MCF 10A (cell line): ENCODE data around the gene ZMYND15. TPM values are rescaled to one million over a fixed set of nuclear protein-coding genes. Genes with fewer than 3 reads are reported as not detected.

Experiments
- BruUV-seq: library from RNA; stranded (reverse); fragments of 400-500 nt; replicated peaks from 2 replicates; lab custom pipeline; 2021; lab: Mats Ljungman, UMichigan
- CTCF ChIA-PET: fragments of 300-600 bp; sonication (Branson Sonifier 250); formaldehyde crosslinking; extraction: SDS; loops from one replicate; lab custom pipeline; 2021; ENCODE audit warnings: antibody characterized with exemption, inconsistent platforms; lab: Yijun Ruan, JAX
- POLR2A ChIA-PET: fragments of 300-600, 350-650 bp; sonication (Branson Sonifier 250); formaldehyde crosslinking; extraction: SDS; loops from one replicate; lab custom pipeline; 2020; ENCODE audit warnings: antibody characterized with exemption, inconsistent platforms; lab: Yijun Ruan, JAX
- DNase-seq: peaks from one replicate; pipeline ENCODE4 v3.0.0-alpha.2; 2018; ENCODE audit not compliant: unreplicated experiment
- H3K27ac Mint-ChIP-seq: one replicate; pipeline ENCODE4 v1.8.0; 2022; ENCODE audit warnings: mild to moderate bottlenecking, low read depth, mixed read lengths; ENCODE audit not compliant: unreplicated experiment
- H3K27me3 Mint-ChIP-seq: one replicate; pipeline ENCODE4 v1.8.0; 2022; ENCODE audit warnings: mixed read lengths; ENCODE audit not compliant: insufficient read depth, unreplicated experiment
- H3K36me3 Mint-ChIP-seq: one replicate; pipeline ENCODE4 v1.8.0; 2022; ENCODE audit warnings: mild to moderate bottlenecking, moderate library complexity, mixed read lengths; ENCODE audit not compliant: insufficient read depth, unreplicated experiment
- H3K4me1 Mint-ChIP-seq: one replicate; pipeline ENCODE4 v1.8.0; 2022; ENCODE audit warnings: mixed read lengths; ENCODE audit not compliant: insufficient read depth, unreplicated experiment
- H3K4me3 Mint-ChIP-seq: one replicate; pipeline ENCODE4 v1.8.0; 2022; ENCODE audit warnings: mild to moderate bottlenecking, moderate library complexity, mixed read lengths; ENCODE audit not compliant: unreplicated experiment
- H3K9me3 Mint-ChIP-seq: one replicate; pipeline ENCODE4 v1.8.0; 2022; ENCODE audit warnings: mixed read lengths; ENCODE audit not compliant: unreplicated experiment
- CTCF ChIP-seq: fragments of 200-600 bp; IDR thresholded peaks from one replicate; pipeline ENCODE4 v1.8.0; 2022; ENCODE audit warnings: antibody characterized with exemption, mild to moderate bottlenecking; ENCODE audit not compliant: unreplicated experiment
- intact Hi-C: fragments of 100-400 bp; cut with micrococcal nuclease; formaldehyde crosslinking; loops from 2 replicates; pipeline ENCODE4 v1.14.1; 2022
- total RNA-seq: library from RNA; stranded (reverse); gene quantifications from 2 replicates; pipeline ENCODE4 v1.2.3, GENCODE V29; 2022

The ZMYND15 gene
- total RNA-seq, 1 experiment from 2014 or later, result 1.8 TPM

DNA sequence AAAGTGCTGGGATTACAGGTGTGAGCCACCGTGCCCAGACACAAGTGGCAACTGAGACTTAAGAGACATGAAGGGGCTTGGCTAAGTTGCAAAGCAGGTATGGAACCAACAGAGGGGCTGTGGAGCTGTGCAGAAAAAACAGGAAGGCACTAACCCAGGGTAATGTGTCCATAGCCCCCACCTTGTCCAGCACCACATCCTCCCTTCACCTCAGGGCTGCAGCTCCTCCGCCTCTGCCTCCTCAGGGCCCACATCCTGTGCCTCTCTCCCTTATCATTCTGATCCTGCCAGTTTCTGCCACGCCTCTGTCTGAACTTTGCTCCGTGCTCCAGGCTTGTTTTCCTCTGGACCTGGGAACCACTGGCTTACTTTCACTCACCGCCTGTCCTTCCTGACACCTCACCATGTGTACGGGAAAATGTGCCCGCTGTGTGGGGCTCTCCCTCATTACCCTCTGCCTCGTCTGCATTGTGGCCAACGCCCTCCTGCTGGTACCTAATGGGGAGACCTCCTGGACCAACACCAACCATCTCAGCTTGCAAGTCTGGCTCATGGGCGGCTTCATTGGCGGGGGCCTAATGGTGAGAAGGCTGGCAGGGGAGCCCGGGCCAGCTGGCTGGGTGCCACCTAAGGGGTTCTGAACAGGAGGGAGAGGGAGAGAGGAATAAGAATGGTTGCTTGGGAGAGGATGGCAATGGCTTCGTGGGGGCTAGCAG, 32.0 kb downstream of the ZMYND15 start, which contains the start of gene TM4SF5:
Gene TM4SF5 (plus strand): TSS at position 368 of the 716 bp plus-strand sequence. CDS start 37 bp downstream, at position 405.
- Mint-ChIP-seq H3K36me3 (no peaks in the 10 kb centered on the region), H3K27ac (no peak within 1 kb of the TSS), H3K4me1 (peaks cover 3% of the 10 kb centered on the region), H3K9me3 (no peaks in the 10 kb centered on the region), H3K4me3 (no peak within 1 kb of the TSS), H3K27me3 (peaks cover 22% of the 10 kb centered on the region)
- no peak for DNase-seq
- CTCF ChIA-PET, result interaction anchor here (0.6 kb wide), 1 partner anchor 37 kb away, joined by 3 read pairs; no protein-coding TSS in a partner anchor
- TF ChIP-seq CTCF, result no peak
- POLR2A ChIA-PET, result interaction anchor here (0.7 to 1.0 kb wide), 4 partner anchors 8 to 153 kb away, joined by 3 read pairs; no protein-coding TSS in a partner anchor
- no TSS peak for BruUV-seq
- intact Hi-C loops, result no loop called here

DNA sequence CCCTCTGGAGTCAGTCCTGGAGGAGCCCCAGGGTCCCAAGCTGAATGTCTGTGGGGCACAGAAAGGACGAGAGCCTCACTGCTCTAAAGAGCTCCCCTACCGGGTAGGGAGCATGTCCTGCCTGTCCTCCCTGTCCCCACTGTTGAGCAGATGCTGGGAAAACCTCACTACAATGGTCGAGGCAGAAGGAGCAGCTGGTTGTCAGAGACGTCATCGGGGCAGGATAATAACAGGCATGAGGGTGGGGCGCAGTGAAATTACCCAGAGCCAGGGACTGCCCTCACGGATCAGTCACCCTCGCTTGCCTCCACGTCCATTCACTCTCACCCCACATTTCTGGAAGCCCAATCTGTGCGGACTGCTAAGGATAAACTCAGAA, 32.6 kb downstream of the ZMYND15 start:
- CTCF ChIA-PET, result no interaction called here
- peaks cover 3% of the 10 kb centered on the region for H3K4me1 Mint-ChIP-seq
- POLR2A ChIA-PET, result no interaction called here

DNA sequence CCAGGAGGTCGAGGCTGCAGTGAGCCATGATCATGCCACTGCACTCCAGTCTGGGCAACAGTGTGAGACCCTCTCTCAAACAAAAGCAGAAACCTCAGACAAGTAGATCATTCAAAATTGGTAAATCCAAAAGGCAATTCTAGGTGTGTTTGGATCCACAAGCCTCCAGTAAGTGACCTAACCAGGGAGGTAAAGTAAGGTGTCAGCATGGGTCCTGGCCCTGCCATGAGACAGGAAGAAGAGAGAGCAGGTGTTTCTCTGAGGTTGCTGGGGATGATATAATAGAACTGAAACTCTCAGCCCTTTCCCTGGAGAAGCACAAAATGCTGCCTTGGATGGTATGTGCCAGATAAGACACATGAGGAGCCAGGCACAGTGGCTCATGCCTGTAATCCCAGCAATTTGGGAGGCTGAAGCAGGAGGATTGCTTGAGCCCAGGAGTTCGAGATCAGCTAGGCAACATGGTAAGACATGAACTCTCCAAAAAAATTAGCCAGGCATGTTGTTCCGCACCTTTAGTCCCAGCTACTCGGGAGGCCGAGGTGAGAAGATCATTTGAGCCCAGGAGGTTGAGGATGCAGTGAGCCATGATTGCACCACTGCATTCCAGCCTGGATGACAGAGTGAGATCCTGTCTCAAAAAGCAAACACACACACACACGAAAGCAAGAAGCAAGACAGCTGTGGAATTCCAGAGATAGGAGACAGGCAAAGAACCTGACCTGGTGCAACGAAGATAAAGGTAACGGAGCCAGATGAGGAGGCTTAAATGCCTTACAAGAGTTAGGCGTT, 38.5 kb downstream of the ZMYND15 start:
- H3K4me1 Mint-ChIP-seq, result no peaks in the 10 kb centered on the region
- H3K36me3 Mint-ChIP-seq, result no peaks in the 10 kb centered on the region
- no peak for TF ChIP-seq CTCF
- BruUV-seq, result no TSS peak
- no peak overlapping the region for H3K4me3 Mint-ChIP-seq
- intact Hi-C loops, result no loop called here
- DNase-seq, result no peak
- POLR2A ChIA-PET, result interaction anchor here (2.0 kb wide), 1 partner anchor 12 kb away, joined by 7 read pairs; the partner anchor contains the start of gene GLTPD2
- H3K27ac Mint-ChIP-seq, result no peak overlapping the region
- peaks cover 39% of the 10 kb centered on the region for H3K27me3 Mint-ChIP-seq
- CTCF ChIA-PET, result interaction anchor here (0.6 to 1.9 kb wide), 4 partner anchors 12 to 108 kb away, joined by 3 to 5 read pairs (median 3); no protein-coding TSS in a partner anchor
- no peaks in the 10 kb centered on the region for H3K9me3 Mint-ChIP-seq

More for the DNA sequence above, 32.6 kb downstream of the ZMYND15 start:
- intact Hi-C loops, result no loop called here
- no peak overlapping the region for H3K4me3 Mint-ChIP-seq
- H3K27ac Mint-ChIP-seq, result no peak overlapping the region
- DNase-seq, result no peak
- TF ChIP-seq CTCF, result no peak
- no peaks in the 10 kb centered on the region for H3K9me3 Mint-ChIP-seq
- H3K36me3 Mint-ChIP-seq, result no peaks in the 10 kb centered on the region
- no TSS peak for BruUV-seq
- H3K27me3 Mint-ChIP-seq, result peaks cover 22% of the 10 kb centered on the region
